GM12892 (cell line): ENCODE results near the gene SORCS2.

Experiments
- POLR2A ChIP-seq: IDR thresholded peaks from 2 replicates; pipeline ENCODE4 v1.6.1; 2011; ENCODE audit warnings: low read depth, low read length, control low read depth
- POLR2AphosphoS5 ChIP-seq: IDR thresholded peaks from 2 replicates; pipeline ENCODE4 v1.6.1; 2011; ENCODE audit warnings: low read depth, low read length, control low read depth
- TAF1 ChIP-seq: IDR thresholded peaks from 2 replicates; pipeline ENCODE4 v1.6.1; 2011; ENCODE audit warnings: low read depth, mild to moderate bottlenecking, control low read depth, low read length, borderline replicate concordance

- TF ChIP-seq POLR2A (no peak), POLR2AphosphoS5 (no peak), TAF1 (no peak)
These were observed 434.2 kb downstream of the SORCS2 start for GRCh38 chr4:7626531-7626930.
